Ecto neural progenitor cell (in vitro differentiated cells): ENCODE measurements around the gene INSR.
"Not testable (repeated sequence)": the region's sequence is repeated elsewhere in the genome, so short reads cannot be mapped to it uniquely, and the experiment has no call there.

Source experiments
- DNase-seq: peaks from one replicate; pipeline ENCODE4 v3.0.0-alpha.2; 2018; ENCODE audit warnings: low spot score

The INSR gene

DNA sequence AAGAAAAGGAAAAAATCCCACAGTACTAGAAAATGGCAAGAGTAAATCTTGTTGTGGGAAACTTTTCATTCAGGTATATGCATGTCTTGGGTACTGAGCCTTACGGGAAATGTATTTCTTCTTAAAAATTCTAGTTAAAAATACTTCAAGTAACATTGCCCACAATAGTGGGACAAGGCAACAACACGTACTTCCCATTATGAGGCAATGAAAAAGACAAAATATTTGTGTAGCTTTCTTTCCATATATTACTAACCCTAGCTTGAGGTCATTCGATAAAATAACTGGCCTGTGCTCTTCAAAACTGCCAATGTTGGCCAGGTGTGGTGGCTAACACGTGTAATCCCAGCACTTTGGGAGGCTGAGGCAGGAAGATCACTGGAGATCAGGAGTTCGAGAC is 99.2 kb downstream of the INSR start:
- no peak for DNase-seq

GRCh38 chr19:7194566-7194965 is 99.6 kb downstream of the INSR start:
- no peak for DNase-seq

DNA sequence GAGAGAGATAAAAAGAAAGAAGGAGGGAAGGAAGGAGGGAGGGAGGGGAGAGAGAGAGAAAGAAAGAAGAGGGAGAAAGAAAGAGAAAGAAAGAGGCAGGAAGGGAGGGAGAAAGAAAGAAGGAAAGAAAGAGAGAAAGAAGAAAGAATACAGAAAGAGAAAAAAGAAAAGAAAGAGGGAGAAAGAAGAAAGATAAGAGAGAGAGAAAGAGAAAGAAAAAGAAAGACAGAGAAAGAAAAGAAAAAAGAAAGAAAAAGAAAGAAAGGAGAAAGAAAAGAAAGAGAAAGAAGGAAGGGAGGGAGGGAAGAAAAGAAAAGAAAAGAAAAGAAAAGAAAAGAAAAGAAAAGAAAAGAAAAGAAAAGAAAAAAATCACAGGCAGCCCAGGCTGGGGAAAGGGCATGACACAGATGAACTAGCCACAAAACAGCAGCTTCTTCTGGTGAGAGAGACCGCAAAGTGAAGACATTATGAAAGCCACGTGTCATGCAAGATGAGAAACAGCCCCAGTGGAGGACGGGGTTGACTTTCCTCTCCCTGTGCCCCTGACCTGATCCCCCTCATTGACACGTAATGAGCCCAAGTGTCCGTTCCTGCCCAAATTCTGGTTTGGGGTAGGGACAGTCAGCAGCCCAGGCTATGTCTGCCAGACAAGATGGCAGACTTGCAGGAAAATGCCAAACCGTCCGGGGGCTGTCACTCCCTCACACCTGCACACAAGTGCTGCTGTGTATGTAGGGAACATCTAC is 102.1 kb downstream of the INSR start:
- DNase-seq, result no peak

DNA sequence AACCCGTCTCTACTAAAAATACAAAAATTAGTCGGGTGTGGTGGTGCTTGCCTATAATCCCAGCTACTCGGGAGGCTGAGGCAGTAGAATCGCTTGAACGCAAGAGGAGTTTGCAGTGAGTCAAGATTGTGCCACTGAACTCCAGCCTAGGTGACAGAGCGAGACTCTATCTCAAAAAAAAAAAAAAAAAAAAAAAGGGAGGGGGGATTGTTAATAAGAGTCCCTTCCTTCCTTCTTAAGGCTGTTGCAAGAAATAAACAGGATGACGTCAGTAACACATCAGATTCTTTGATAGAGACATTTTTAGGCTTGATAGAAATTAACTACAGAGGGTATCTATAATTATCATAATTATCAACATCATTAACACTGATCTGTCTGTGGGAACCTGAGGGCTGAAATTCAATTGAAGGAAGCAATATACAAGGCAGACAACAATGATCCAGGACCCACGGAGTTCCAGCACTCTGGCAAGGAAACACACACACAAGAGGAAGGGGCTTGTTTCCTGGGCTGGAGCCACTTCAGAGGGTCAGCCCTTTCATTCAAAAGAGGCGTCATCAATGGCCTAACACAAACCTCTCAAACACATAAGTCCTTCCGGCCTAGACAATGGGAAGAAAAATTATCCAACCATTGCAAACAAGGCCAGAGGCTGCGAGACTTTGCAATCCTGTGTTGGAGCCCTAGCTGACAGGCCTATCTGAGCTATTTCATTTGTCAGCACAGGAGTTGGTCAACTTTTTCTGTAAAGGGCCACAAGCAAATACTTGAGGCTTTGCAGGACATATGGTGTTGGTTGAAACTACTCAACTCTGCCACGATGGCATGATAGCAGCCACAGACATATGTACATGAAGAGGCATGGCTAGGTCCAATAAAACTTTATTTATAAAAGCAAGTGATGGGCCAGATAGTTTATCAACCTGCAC is 105.2 kb downstream of the INSR start:
- DNase-seq, result no peak

DNA sequence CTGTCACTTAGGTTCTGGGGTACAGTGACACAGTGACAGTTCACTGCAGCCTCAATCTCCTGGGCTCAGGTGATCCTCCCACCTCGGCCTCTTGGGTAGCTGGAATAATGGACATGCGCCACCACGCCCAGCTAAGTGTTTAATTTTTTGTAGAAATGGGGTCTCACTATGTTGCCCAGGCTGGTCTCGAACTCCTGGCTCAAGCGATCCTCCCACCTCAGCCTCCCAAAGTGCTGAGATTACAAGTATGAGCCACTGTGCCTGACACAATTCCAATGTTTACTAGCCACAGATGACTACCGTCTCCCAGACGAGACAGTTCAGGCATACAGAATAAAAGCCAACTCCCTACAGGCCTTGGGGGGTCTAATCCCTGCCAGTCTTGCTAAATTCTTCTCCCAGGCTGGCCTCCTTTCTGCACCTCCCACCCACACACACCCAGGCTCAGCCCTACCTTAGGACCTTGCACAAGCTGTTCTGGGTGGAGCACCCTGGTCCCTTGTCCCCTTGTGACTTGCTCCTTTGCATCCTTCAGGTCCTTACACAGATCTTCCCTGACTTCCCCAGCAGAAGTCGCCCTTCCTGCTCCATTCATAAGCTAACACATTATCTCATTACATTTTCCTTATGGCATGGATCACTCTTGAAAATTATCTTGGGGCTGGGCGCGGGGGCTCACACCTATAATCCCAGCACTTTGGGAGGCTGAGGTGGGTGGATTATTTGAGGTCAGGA is 106.4 kb downstream of the INSR start:
- DNase-seq, result no peak

GRCh38 chr19:7182489-7182888 is 111.7 kb downstream of the INSR start:
- DNase-seq, result no peak

- no peak for DNase-seq
These were observed 114.3 kb downstream of the INSR start for GRCh38 chr19:7179917-7180306.

DNA sequence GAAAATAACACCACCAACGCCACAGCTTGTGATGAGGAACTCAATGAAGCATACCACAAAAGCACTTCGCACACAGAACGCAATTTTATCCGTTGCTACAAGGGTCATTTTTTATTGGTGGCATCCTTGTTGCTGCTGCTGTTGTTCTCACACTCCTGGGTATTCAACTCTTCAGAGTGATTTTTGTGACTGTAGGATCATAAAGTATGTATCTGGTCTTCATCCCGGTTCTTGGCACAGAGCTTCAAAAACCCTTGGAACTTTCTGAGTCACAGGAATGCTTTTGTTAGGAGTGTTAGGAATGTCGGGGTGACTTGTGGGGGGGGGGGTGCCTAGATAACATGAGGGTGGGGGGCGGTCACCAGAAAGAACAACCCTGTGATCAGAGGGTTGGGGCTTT is 116.3 kb downstream of the INSR start:
- DNase-seq, result no peak

GRCh38 chr19:7176792-7177191 is 117.4 kb downstream of the INSR start:
- no peak for DNase-seq

- DNase-seq, result no peak
These were observed 121.4 kb downstream of the INSR start for GRCh38 chr19:7172794-7173193.

- DNase-seq, result no peak
These were observed 123.2 kb downstream of the INSR start for GRCh38 chr19:7170983-7171382.

DNA sequence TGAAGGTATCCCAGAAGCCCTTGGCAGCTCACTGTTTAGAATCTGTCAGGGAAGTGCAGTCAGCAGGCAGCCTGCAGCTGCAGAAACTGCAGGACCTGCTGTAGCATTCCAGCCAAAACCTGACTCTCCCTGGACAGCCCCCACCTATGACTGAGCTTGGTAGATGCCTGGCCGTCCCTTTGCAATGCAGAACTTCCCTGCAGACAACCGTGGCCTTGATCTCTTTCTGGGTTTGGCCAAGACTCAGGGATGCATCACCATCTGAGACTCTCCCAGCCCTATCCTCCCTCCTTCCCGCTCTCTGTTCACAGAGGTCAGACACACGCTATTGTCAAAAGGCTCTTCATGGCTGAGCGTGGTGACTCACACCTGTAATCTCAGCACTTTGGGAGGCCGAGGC is 125.3 kb downstream of the INSR start:
- DNase-seq, result no peak

DNA sequence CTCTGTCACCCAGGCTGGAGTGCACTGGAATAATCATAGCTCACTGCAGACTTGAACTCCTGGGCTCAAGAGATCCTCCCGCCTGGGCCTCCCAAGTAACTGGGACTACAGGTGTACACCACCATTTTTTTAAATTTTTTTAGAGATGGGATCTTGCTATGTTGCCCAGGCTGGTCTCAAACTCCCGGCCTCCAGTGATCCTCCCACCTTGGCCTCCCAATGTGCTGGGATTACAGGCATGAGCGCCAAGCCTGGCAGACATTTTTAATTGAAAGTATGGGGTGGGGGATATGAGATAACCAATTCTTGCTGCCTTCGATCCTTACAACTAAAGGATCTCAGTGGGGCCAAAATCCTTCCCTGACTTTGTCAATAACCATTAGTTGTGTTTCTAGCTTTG is 132.9 kb downstream of the INSR start:
- DNase-seq, result no peak

DNA sequence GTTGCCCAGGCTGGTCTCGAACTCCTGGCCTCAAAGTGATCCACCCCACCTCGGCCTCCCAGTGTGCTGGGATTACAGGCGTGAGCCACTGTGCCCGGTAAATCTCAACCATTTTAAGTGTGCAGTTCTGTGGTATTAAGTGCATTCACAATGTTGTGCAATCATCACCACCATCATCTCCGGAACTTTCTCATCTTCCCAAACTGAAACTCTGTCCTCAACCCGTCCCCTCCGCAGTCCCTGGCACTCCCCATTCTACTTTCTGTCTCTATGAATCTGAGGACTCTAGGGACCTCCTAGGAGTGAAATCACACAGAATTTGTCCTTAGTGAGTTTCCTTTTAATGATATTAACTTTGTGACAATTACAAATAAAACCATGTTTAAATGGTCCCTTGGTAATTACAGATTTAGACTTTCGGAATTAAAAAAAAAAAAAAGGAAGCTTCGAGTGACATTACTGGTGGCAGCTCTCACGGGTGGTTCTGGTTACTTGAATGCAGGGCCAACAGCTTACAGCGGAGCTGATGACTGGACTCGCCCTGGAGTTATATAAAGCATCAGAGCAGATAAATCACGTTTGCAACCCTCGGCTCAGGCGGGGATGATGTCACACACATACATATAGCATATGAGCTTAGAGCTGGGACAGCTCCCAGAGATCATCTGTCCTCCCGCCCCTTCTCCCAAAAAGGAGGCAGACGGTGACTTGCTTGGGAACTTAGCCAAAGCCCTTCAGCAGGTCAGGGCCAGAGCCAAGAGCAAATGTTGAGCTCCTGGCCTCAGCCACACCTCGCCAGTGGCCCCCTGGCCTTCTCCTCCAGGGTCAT is 134.9 kb downstream of the INSR start:
- no peak for DNase-seq

DNA sequence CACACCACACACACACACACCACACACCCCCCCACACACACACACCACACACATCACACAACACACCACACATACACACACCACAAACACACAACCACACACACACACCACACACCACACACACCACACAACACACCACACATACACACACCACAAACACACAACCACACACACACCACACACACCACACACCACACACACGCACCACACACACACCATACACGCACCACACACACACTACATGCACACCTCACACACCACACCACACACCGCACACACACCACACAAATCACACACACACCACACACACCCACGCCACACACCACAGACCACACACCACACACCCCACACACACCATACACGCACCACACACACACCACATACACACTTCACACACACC is 141.2 kb downstream of the INSR start:
- no peak for DNase-seq

- DNase-seq, result no peak
These were observed 141.6 kb downstream of the INSR start for GRCh38 chr19:7152568-7152967.

DNA sequence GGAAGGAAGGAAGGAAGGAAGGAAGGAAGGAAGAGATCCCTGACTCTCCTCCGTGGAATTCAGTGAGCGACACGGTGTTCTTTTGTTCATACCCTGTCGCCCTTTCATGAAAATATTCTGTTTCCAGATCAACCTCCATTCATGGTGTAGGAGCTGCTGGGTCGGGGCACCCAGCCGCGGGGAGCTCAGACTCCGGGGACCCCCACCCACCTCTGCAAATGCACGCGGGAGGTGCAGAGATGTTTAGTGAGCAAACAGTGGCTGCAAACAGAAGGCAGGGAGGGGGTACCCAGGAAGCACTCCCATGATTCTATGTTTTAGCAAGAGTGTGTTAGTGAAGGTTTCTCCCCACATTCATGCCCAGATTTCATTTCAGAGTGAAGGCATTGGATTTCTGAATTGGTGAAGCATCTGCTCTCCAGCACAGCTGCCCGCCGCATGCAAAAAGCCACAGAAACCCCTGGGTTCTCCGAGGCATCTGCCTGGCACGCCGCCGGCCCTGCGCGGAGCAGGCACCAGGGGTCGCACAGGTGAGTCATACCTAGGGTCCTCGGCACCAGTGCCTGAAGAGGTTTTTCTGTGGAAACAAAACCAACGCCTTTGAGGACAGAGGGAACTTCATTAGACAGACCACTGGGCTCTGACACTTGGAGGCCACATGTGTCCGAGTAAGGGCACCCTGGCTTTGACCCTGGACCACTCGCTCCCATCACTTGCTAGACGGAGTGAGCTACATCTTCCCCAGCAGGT is 144.1 kb downstream of the INSR start:
- DNase-seq, result no peak

DNA sequence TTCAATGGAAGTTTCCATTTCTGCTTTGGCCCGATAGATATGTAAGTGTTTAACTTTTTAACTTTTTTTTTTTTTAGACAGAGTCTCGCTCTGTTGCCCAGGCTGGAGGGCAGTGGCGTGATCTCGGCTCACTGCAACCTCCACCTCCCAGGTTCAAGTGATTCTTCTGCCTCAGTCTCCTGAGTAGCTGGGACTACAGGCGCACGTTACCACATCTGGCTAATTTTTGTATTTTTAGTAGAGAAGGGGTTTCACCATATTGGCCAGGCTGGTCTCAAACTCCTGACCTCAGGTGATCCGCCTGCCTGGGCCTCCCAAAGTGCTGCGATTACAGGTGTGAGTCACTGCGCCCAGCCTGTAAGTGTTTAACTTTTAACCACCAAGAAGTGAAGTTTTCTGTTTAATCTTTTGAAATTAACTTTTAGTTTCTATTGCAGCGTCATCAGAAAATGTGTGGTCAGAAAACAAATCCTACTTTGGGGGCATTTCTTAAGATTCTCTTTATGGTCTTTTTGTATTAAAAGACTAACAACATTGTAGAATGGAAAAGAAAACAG is 147.0 kb downstream of the INSR start:
- DNase-seq, result not testable (repeated sequence)

GRCh38 chr19:7146086-7146485 is 148.1 kb downstream of the INSR start:
- not testable (repeated sequence) for DNase-seq

- DNase-seq, result no peak
These were observed 148.7 kb downstream of the INSR start for GRCh38 chr19:7145494-7145893.

GRCh38 chr19:7142771-7143170 is 151.4 kb downstream of the INSR start:
- DNase-seq, result no peak
